C4-2B (cell line): ENCODE data around the gene TWIST2.

Experiments used
- ZFX ChIP-seq: fragments of 450-650 bp; IDR thresholded peaks from 2 replicates; pipeline ENCODE4 v1.6.1; 2017
- TF ChIP-seq, protein P1 (sequence below): fragments of 450-650 bp; conservative IDR thresholded peaks from 2 replicates; pipeline ENCODE4 v1.5.1; 2017; ENCODE audit warnings: mild to moderate bottlenecking

DNA sequence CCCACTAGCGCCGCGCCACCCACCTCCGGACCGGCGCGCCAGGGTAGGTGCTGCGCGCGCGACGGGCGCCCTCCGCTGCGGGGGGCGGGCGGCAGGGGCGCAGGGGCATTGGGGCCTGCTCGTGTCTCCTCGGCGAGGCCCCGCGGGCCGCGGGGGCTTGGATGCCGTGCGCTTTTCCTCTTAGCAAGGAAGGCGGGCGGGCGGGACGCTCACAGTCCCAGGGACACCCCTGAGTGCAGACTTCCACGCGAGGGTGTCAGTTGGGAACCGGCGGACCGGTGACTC lies 748 bp downstream of the TWIST2 start:
- TF ChIP-seq, protein P1, sequence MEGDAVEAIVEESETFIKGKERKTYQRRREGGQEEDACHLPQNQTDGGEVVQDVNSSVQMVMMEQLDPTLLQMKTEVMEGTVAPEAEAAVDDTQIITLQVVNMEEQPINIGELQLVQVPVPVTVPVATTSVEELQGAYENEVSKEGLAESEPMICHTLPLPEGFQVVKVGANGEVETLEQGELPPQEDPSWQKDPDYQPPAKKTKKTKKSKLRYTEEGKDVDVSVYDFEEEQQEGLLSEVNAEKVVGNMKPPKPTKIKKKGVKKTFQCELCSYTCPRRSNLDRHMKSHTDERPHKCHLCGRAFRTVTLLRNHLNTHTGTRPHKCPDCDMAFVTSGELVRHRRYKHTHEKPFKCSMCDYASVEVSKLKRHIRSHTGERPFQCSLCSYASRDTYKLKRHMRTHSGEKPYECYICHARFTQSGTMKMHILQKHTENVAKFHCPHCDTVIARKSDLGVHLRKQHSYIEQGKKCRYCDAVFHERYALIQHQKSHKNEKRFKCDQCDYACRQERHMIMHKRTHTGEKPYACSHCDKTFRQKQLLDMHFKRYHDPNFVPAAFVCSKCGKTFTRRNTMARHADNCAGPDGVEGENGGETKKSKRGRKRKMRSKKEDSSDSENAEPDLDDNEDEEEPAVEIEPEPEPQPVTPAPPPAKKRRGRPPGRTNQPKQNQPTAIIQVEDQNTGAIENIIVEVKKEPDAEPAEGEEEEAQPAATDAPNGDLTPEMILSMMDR: no peak
- TF ChIP-seq ZFX: no peak
